IMR-90 (cell line): Measurements from ENCODE around the gene PAFAH1B2. TPM values are rescaled to one million over a fixed set of nuclear protein-coding genes. Genes with fewer than 3 reads are reported as not detected.

Experiments used
- ATAC-seq: fragments of 200-7000 bp; cut with Tn5 transposase; 2 replicates; pipeline ENCODE4 v1.9.1; 2020; ENCODE audit warnings: low read depth, mild to moderate bottlenecking, moderate library complexity
- BruUV-seq: library from RNA; stranded (reverse); fragments of 400-500 nt; replicated peaks from 2 replicates; lab custom pipeline; 2021; lab: Mats Ljungman, UMichigan
- CTCF ChIA-PET: fragments of 300-600 bp; formaldehyde crosslinking; extraction: SDS; loops from one replicate; lab custom pipeline; 2021; ENCODE audit warnings: antibody characterized with exemption; lab: Yijun Ruan, JAX
- POLR2A ChIA-PET: fragments of 300-600 bp; sonication (Branson Sonifier 250); formaldehyde crosslinking; loops from one replicate; lab custom pipeline; 2022; ENCODE audit warnings: antibody characterized with exemption; ENCODE audit not compliant: unreplicated experiment; lab: Charles Lee
- DNase-seq: peaks from one replicate; pipeline ENCODE4 v3.0.0; 2013
- H2AFZ ChIP-seq: replicated peaks from 2 replicates; pipeline ENCODE3; 2013; ENCODE audit warnings: low read length, mild to moderate bottlenecking; ENCODE audit not compliant: poor library complexity
- H2AK5ac ChIP-seq: 2 replicates; pipeline ENCODE4 v1.6.1; 2013; ENCODE audit warnings: low read depth, low read length, inconsistent platforms
- H2AK9ac ChIP-seq: replicated peaks from 2 replicates; pipeline ENCODE3; 2013; ENCODE audit warnings: mild to moderate bottlenecking, low read depth, low read length, moderate library complexity; ENCODE audit not compliant: poor library complexity
- H2BK120ac ChIP-seq: 2 replicates; pipeline ENCODE4 v1.6.1; 2013; ENCODE audit warnings: low read depth, low read length, inconsistent platforms
- H2BK15ac ChIP-seq: 3 replicates; pipeline ENCODE4 v1.6.1; 2013; ENCODE audit warnings: low read depth, low read length, inconsistent platforms
- H2BK20ac ChIP-seq: 2 replicates; pipeline ENCODE4 v1.6.1; 2013; ENCODE audit warnings: low read depth, mild to moderate bottlenecking, inconsistent platforms, low read length, moderate library complexity
- H2BK5ac ChIP-seq: 2 replicates; pipeline ENCODE4 v1.6.1; 2013; ENCODE audit warnings: mild to moderate bottlenecking, low read depth, low read length, inconsistent platforms; ENCODE audit not compliant: poor library complexity, severe bottlenecking
- H3K14ac ChIP-seq: replicated peaks from 2 replicates; pipeline ENCODE4 v1.6.1; 2013; ENCODE audit warnings: low read depth, low read length, inconsistent platforms
- H3K18ac ChIP-seq: 2 replicates; pipeline ENCODE4 v1.6.1; 2013; ENCODE audit warnings: low read depth, low read length, control low read depth
- H3K23ac ChIP-seq: 2 replicates; pipeline ENCODE4 v1.6.1; 2013; ENCODE audit warnings: low read depth, low read length, inconsistent platforms
- H3K27ac ChIP-seq: 2 replicates; pipeline ENCODE4 v1.5.1; 2013; ENCODE audit warnings: mild to moderate bottlenecking, control low read depth, low read length; ENCODE audit not compliant: insufficient read depth
- H3K27me3 ChIP-seq: 2 replicates; pipeline ENCODE4 v1.6.1; 2013; ENCODE audit warnings: low read length; ENCODE audit not compliant: control insufficient read depth, insufficient read depth
- H3K36me3 ChIP-seq: 2 replicates; pipeline ENCODE4 v1.6.1; 2013; ENCODE audit warnings: low read length, mixed read lengths; ENCODE audit not compliant: control insufficient read depth, insufficient read depth
- H3K4ac ChIP-seq: 2 replicates; pipeline ENCODE4 v1.6.1; 2013; ENCODE audit warnings: low read depth, low read length, inconsistent platforms
- H3K4me1 ChIP-seq: 2 replicates; pipeline ENCODE4 v1.6.1; 2013; ENCODE audit warnings: low read length, mixed read lengths; ENCODE audit not compliant: control insufficient read depth, insufficient read depth
- H3K4me2 ChIP-seq: 2 replicates; pipeline ENCODE4 v1.6.1; 2013; ENCODE audit warnings: low read depth, mild to moderate bottlenecking, control low read depth, low read length, moderate library complexity
- H3K4me3 ChIP-seq: 2 replicates; pipeline ENCODE4 v1.5.1; 2013; ENCODE audit warnings: low read depth, mild to moderate bottlenecking, control low read depth, low read length, moderate library complexity; ENCODE audit not compliant: insufficient read depth
- H3K56ac ChIP-seq: 2 replicates; pipeline ENCODE4 v1.6.1; 2013; ENCODE audit warnings: low read length, inconsistent platforms; ENCODE audit not compliant: insufficient read depth; ENCODE audit errors: extremely low read depth
- H3K79me1 ChIP-seq, 2 experiments: 2 replicates each; pipeline ENCODE4 v1.6.1; 2013; ENCODE audit warnings: low read length in 2 of 2, inconsistent platforms in 1 of 2, low read depth in 1 of 2
- H3K9ac ChIP-seq: 2 replicates; pipeline ENCODE4 v1.6.1; 2013; ENCODE audit warnings: low read depth, low read length, control low read depth
- H3K9me1 ChIP-seq: 2 replicates; pipeline ENCODE4 v1.6.1; 2013; ENCODE audit warnings: low read length, inconsistent platforms; ENCODE audit not compliant: insufficient read depth
- H3K9me3 ChIP-seq: 2 replicates; pipeline ENCODE4 v1.6.1; 2013; ENCODE audit warnings: low read length; ENCODE audit not compliant: control insufficient read depth, insufficient read depth
- H4K20me1 ChIP-seq: 2 replicates; pipeline ENCODE4 v1.6.1; 2013; ENCODE audit warnings: low read length, inconsistent platforms; ENCODE audit not compliant: insufficient read depth
- H4K5ac ChIP-seq: 2 replicates; pipeline ENCODE4 v1.6.1; 2013; ENCODE audit warnings: mild to moderate bottlenecking, low read depth, low read length, control low read depth
- H4K8ac ChIP-seq, 2 experiments: 2 replicates each; pipeline ENCODE4 v1.6.1; 2013; ENCODE audit warnings: low read depth in 2 of 2, low read length in 2 of 2, control low read depth in 1 of 2, inconsistent platforms in 1 of 2
- H4K91ac ChIP-seq: 2 replicates; pipeline ENCODE4 v1.6.1; 2013; ENCODE audit warnings: low read depth, low read length, inconsistent platforms; ENCODE audit not compliant: insufficient read depth
- BHLHE40 ChIP-seq: fragments of 150-350 bp; IDR thresholded peaks from 2 replicates; pipeline ENCODE4 v1.6.1; 2016; ENCODE audit warnings: mild to moderate bottlenecking, low read depth, low read length
- CEBPB ChIP-seq: IDR thresholded peaks from 2 replicates; pipeline ENCODE4 v1.6.1; 2012; ENCODE audit warnings: low read depth, low read length, improper control_type of control experiment
- MAZ ChIP-seq: IDR thresholded peaks from 2 replicates; pipeline ENCODE4 v1.6.1; 2012; ENCODE audit warnings: low read depth, mild to moderate bottlenecking, low read length, improper control_type of control experiment, moderate library complexity, borderline replicate concordance
- MXI1 ChIP-seq: IDR thresholded peaks from 2 replicates; pipeline ENCODE4 v1.6.1; 2012; ENCODE audit warnings: low read depth, mild to moderate bottlenecking, low read length, moderate library complexity, borderline replicate concordance
- POLR2A ChIP-seq: IDR thresholded peaks from 2 replicates; pipeline ENCODE4 v1.6.1; 2012; ENCODE audit warnings: mild to moderate bottlenecking, low read depth, low read length
- RCOR1 ChIP-seq: IDR thresholded peaks from 2 replicates; pipeline ENCODE4 v1.6.1; 2012; ENCODE audit warnings: mild to moderate bottlenecking, low read length, improper control_type of control experiment; ENCODE audit not compliant: insufficient replicate concordance
- RFX5 ChIP-seq: IDR thresholded peaks from 2 replicates; pipeline ENCODE4 v1.8.0; 2012; ENCODE audit warnings: low read depth, mild to moderate bottlenecking, low read length, moderate library complexity
- WGBS, 2 experiments: methylation state at CpG; one replicate each; pipeline versions ENCODE4 v1.1.5 to v1.1.7; 2013; ENCODE audit warnings: missing lambda C conversion rate in 2 of 2; ENCODE audit not compliant: insufficient read length in 1 of 2; ENCODE audit errors: extremely low coverage in 2 of 2; 5-methylcytosine and 5-hydroxymethylcytosine counted together
- dilution Hi-C: fragments of 300-500 bp; cut with HindIII; formaldehyde crosslinking; loops from one replicate; pipeline ENCODE4 v1.14.3; 2018; ENCODE audit warnings: low sequenced_read_pairs; ENCODE audit not compliant: unreplicated experiment
- in situ Hi-C: fragments of 300-500 bp; cut with MboI; formaldehyde crosslinking; loops from 3 replicates; pipeline ENCODE4 v1.14.3; 2019; ENCODE audit warnings: low sequenced_read_pairs, inconsistent platforms, mixed read lengths
- intact Hi-C: fragments of 100-400 bp; cut with micrococcal nuclease; formaldehyde crosslinking; loops from 2 replicates; pipeline ENCODE4 v1.10.0; 2022
- polyA plus RNA-seq, 3 experiments: library from polyadenylated mRNA; depleted of rRNA; stranded (reverse); fragments of >200 nt; gene quantifications; 2 replicates each; pipeline ENCODE4 v1.2.3, GENCODE V29; 2012; ENCODE audit warnings: low replicate concordance in 1 of 3
- total RNA-seq: library from RNA; depleted of rRNA; stranded (reverse); fragments of >200 nt; gene quantifications from 2 replicates; pipeline ENCODE4 v1.2.3, GENCODE V29; 2012
- TF ChIP-seq, protein P1 (sequence below): conservative IDR thresholded peaks from 2 replicates; pipeline ENCODE4 v1.5.1; 2012; ENCODE audit warnings: mild to moderate bottlenecking, low read depth, low read length, improper control_type of control experiment
- TF ChIP-seq, protein P2 (sequence below): fragments of 150-350 bp; IDR thresholded peaks from 2 replicates; pipeline ENCODE4 v1.6.1; 2016; ENCODE audit warnings: low read depth, mild to moderate bottlenecking, low read length, moderate library complexity, borderline replicate concordance

Gene PAFAH1B2
- total and polyA plus RNA-seq, 2 of the 4 experiments (the other 2 are of a cell fraction), result 29.8 to 280 TPM

DNA sequence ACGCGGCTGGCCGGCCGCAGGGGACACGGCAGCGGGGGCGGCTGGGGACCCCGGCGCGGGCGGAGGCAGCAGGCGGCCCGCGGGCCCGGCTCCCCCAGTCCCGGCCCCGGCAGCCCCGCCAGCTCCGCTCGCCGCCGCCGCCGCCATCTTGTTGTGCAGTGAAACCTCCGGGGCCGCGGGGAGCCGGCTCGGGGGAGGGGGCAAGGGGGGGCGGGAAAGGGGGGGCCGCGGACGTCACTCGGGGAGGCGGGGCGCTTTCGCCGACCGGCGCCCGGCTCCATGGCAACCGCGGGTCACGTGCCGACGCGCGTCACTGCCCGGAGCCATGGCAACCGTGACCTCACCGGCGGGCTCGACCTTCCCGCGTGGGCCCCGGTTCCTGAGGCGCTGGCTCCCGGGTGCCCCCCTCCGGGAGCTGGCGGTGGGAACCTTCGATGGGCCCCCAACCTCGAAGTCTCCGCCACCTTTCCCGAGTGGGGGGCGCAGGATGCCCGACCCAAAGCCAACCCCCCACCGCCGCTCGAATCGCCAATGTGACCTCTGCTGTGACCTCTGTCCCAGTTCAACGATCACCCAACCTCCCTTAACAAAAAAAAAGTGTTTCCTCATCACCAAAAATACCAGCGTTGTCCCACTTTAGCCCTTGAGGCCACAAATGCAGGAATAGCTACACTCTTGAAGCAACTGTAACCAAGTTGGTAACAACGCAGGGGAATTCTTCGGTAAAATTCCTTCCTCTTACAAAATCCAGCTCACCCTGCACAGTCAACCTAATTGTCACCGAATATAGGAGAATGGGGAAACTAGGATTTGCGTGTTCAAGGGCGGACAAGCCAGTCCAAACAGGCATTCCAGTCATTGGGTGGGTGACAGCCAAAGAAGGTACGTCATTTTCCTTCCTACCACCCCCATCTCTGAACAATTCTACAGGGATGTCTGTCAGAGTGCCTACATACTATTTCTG is 45.5 kb upstream of the PAFAH1B2 start, which contains the start of gene SIK3 (continued):
- TF ChIP-seq, protein P1, sequence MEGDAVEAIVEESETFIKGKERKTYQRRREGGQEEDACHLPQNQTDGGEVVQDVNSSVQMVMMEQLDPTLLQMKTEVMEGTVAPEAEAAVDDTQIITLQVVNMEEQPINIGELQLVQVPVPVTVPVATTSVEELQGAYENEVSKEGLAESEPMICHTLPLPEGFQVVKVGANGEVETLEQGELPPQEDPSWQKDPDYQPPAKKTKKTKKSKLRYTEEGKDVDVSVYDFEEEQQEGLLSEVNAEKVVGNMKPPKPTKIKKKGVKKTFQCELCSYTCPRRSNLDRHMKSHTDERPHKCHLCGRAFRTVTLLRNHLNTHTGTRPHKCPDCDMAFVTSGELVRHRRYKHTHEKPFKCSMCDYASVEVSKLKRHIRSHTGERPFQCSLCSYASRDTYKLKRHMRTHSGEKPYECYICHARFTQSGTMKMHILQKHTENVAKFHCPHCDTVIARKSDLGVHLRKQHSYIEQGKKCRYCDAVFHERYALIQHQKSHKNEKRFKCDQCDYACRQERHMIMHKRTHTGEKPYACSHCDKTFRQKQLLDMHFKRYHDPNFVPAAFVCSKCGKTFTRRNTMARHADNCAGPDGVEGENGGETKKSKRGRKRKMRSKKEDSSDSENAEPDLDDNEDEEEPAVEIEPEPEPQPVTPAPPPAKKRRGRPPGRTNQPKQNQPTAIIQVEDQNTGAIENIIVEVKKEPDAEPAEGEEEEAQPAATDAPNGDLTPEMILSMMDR, result peak; percentile 81

DNA sequence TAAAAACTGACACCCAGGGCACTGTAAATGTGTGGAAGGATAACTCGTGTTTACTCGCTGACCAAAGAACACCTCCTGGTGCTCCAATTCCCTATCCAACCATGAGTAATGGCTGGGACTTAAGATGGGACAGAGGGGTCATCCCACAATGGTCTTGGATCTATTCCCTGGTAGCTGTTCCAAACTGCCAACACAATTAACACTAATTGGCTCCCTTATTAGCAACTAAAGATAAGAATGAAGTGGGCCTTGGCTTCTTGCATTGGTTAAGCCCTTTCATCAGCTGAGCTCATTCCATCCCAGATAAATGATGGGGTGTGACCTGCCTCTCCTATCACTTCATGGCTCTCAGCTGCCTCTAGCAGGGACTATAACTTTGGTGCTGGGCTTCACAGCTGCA is 44.4 kb upstream of the PAFAH1B2 start:
- no peak overlapping the region for H2BK15ac ChIP-seq
- H3K9me1 ChIP-seq, result peaks cover 17% of the 10 kb centered on the region
- H2BK120ac ChIP-seq, result no peak overlapping the region
- H3K79me1 ChIP-seq, result peaks cover 16 to 33% of the 10 kb centered on the region in 2 experiments
- no peak overlapping the region for H3K18ac ChIP-seq
- no peaks in the 10 kb centered on the region for H3K9me3 ChIP-seq
- no TSS peak for BruUV-seq
- intact Hi-C loops, result loop anchor here (2.0 to 5.0 kb wide), 3 partner anchors 72 to 309 kb away; partner anchors contain the start of gene APOA5
- H2AK9ac ChIP-seq, result no peak overlapping the region
- H3K27ac ChIP-seq, result no peak overlapping the region
- H3K27me3 ChIP-seq, result no peaks in the 10 kb centered on the region
- H3K9ac ChIP-seq, result no peak overlapping the region
- no peak overlapping the region for H3K4me3 ChIP-seq
- H4K91ac ChIP-seq, result no peak overlapping the region
- ChIA-PET POLR2A (no interaction called here), CTCF (interaction anchor here (0.6 to 3.0 kb wide), 3 partner anchors 220 to 367 kb away, joined by 3 to 22 read pairs (median 8); partner anchors contain the start of gene APOA5)
- TF ChIP-seq BHLHE40 (no peak), CEBPB (no peak), MXI1 (no peak), POLR2A (no peak), RCOR1 (no peak), MAZ (no peak), RFX5 (no peak)
- TF ChIP-seq, protein P2, sequence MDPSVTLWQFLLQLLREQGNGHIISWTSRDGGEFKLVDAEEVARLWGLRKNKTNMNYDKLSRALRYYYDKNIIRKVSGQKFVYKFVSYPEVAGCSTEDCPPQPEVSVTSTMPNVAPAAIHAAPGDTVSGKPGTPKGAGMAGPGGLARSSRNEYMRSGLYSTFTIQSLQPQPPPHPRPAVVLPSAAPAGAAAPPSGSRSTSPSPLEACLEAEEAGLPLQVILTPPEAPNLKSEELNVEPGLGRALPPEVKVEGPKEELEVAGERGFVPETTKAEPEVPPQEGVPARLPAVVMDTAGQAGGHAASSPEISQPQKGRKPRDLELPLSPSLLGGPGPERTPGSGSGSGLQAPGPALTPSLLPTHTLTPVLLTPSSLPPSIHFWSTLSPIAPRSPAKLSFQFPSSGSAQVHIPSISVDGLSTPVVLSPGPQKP, result no peak
- TF ChIP-seq, protein P1, result no peak
- dilution Hi-C loops, result no loop called here
- no peaks in the 10 kb centered on the region for H3K36me3 ChIP-seq
- DNase-seq (no peak), ATAC-seq (no peak)
- H2BK20ac ChIP-seq, result no peak overlapping the region
- H3K56ac ChIP-seq, result no peak overlapping the region
- no peak overlapping the region for H3K14ac ChIP-seq
- H4K8ac ChIP-seq, result no peak overlapping the region
- in situ Hi-C loops, result loop anchor here (5.0 kb wide), 2 partner anchors 222 to 307 kb away; partner anchors contain the start of gene APOA5
- H2BK5ac ChIP-seq, result no peak overlapping the region
- H3K23ac ChIP-seq, result no peak overlapping the region
- peaks cover 16% of the 10 kb centered on the region for H3K4me1 ChIP-seq
- no peak overlapping the region for H2AFZ ChIP-seq
- no peak overlapping the region for H3K4me2 ChIP-seq
- no peak overlapping the region for H2AK5ac ChIP-seq
- WGBS, 2 experiments, result no CpG with 5 or more reads among the region's 2 CpGs
- no peak overlapping the region for H4K5ac ChIP-seq
- H4K20me1 ChIP-seq, result peaks cover 27% of the 10 kb centered on the region
- no peak overlapping the region for H3K4ac ChIP-seq
